Activated CD8-positive, alpha-beta memory T cell treated with anti-CD3 and anti-CD28 coated beads for 36 hours (primary cell): ENCODE measurements around the gene EFEMP1. TPM values are rescaled to one million over a fixed set of nuclear protein-coding genes. Genes with fewer than 3 reads are reported as not detected.

Experiments used
- CTCF ChIA-PET: fragments of 350-600 bp; sonication (Branson Sonifier 250); formaldehyde crosslinking; loops from one replicate; lab custom pipeline; 2021; ENCODE audit warnings: antibody characterized with exemption; lab: Charles Lee
- POLR2A ChIA-PET: fragments of 350-600 bp; sonication (Branson Sonifier 250); formaldehyde crosslinking; loops from one replicate; lab custom pipeline; 2021; ENCODE audit warnings: antibody characterized with exemption; lab: Charles Lee
- total RNA-seq, 2 experiments: library from RNA; stranded (reverse); gene quantifications; one replicate each; pipeline ENCODE4 v1.2.3, GENCODE V29; 2021

EFEMP1 gene
- total RNA-seq, 2 experiments from 2014 or later = not detected

DNA sequence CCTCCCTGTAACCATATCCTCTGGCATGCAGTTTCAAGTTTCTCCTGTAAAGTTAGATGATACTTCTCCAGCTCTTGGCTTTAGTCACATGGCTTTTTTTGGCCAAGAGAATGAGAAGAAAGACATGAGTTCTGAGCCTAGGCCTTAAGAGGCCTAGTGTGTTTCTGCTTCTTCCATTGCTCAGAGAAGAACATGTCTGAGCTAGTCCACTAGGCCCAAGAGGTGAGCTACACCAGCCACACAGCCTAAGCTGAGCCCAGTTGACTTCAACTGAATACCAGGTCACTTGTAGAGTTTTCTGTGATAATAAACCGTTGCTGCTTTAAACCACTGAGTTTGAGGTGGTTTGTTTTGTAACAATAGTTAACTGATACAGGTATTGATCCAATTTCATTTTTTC lies 19.9 kb upstream of the EFEMP1 start:
- ChIA-PET CTCF (no interaction called here), POLR2A (no interaction called here)

DNA sequence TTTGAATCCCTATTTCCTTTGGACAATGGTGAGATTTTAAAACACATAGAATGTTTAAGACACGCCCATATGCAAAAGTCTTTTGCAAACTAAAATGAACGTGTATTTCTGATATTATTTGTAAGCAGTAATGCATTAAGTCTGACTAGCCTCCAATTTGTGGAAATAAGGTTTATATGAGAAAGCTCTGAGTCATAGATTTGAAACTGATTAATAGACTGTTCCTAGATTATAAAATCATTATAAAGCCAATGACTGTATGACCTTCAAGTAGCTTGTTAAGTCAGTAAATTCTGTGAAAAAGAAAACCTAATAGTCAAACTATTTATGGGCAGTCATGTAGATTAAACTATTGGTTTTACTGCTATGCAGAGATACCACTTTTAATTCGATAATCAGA lies 12.8 kb upstream of the EFEMP1 start:
- ChIA-PET POLR2A (no interaction called here), CTCF (no interaction called here)

GRCh38 chr2:55934337-55934736 lies 10.8 kb upstream of the EFEMP1 start:
- CTCF ChIA-PET = no interaction called here

GRCh38 chr2:55932843-55933242 lies 9.3 kb upstream of the EFEMP1 start:
- POLR2A ChIA-PET = no interaction called here
- CTCF ChIA-PET = no interaction called here

More at GRCh38 chr2:55934337-55934736, 10.8 kb upstream of the EFEMP1 start:
- POLR2A ChIA-PET = no interaction called here

- CTCF ChIA-PET = no interaction called here
- POLR2A ChIA-PET = no interaction called here
Measured at GRCh38 chr2:55931281-55931680, 7.7 kb upstream of the EFEMP1 start.

GRCh38 chr2:55929476-55929875 lies 5.9 kb upstream of the EFEMP1 start:
- CTCF ChIA-PET = no interaction called here
- POLR2A ChIA-PET = no interaction called here

GRCh38 chr2:55926974-55927373 lies 3.4 kb upstream of the EFEMP1 start:
- POLR2A ChIA-PET = no interaction called here

DNA sequence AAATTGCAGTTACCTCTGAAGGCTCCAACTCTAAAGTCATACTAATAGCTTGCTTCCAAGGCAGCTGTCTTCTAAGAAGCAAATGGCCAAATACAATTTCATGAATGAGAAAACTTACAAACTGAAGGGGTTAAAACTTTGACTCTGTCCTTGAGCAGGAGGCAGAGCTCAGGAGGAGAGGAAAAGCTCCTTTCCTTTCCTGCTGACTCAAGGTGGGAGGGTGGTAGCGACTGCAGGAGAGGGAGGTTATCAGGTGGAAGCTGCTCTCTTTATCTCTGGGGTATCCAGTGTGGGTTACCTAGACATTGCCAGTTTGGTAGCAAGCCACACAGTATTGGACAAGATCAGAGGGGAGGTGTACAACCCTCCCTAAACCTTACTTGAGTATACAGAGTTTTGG lies 2.7 kb upstream of the EFEMP1 start:
- ChIA-PET CTCF (no interaction called here), POLR2A (no interaction called here)

More at GRCh38 chr2:55926974-55927373, 3.4 kb upstream of the EFEMP1 start:
- CTCF ChIA-PET = no interaction called here

DNA sequence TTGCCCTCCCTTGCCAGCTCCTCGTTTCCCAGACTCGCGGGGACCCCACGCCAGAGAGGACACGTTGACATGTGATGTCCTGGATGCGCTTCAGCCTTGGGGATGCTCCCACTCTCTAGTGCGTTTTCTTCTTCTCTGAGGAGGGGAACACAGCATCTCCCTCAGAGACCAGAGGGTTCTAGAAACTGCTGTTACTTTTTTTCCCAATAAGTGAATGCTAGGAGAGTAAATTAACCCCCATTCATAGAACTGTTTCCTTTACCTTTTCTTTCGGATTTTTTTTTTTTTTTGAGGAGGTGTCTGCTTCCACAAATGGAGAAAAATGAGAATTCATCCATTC lies 370 bp upstream of the EFEMP1 start:
- ChIA-PET POLR2A (no interaction called here), CTCF (no interaction called here)

GRCh38 chr2:55922291-55922907 lies 1.2 kb downstream of the EFEMP1 start:
- POLR2A ChIA-PET = no interaction called here
- CTCF ChIA-PET = no interaction called here

GRCh38 chr2:55919574-55919973 lies 4.0 kb downstream of the EFEMP1 start:
- POLR2A ChIA-PET = no interaction called here

GRCh38 chr2:55918856-55919255 lies 4.7 kb downstream of the EFEMP1 start:
- ChIA-PET CTCF (no interaction called here), POLR2A (no interaction called here)

More at GRCh38 chr2:55919574-55919973, 4.0 kb downstream of the EFEMP1 start:
- CTCF ChIA-PET = no interaction called here

GRCh38 chr2:55917713-55918390 lies 5.7 kb downstream of the EFEMP1 start:
- POLR2A ChIA-PET = no interaction called here
- CTCF ChIA-PET = no interaction called here

DNA sequence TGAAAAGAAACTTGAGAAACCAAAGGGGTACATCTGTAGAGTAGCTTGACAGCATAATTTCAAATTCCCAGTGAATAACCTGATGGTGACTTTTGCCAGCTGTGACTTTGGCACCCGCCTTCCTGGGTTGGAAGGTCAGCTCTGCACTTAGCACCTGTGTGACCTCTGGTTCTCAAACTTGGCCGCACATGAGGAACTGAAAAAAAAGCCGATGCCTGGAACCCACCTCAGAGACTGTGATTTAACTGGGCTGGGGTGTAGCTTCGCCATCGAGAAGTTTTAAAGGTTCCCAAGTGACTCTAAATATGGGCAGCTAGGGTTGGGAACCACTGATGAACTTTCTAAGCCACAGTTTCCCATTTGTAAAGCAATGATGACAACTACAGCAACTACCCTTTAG lies 6.5 kb downstream of the EFEMP1 start:
- CTCF ChIA-PET = no interaction called here
- POLR2A ChIA-PET = no interaction called here

DNA sequence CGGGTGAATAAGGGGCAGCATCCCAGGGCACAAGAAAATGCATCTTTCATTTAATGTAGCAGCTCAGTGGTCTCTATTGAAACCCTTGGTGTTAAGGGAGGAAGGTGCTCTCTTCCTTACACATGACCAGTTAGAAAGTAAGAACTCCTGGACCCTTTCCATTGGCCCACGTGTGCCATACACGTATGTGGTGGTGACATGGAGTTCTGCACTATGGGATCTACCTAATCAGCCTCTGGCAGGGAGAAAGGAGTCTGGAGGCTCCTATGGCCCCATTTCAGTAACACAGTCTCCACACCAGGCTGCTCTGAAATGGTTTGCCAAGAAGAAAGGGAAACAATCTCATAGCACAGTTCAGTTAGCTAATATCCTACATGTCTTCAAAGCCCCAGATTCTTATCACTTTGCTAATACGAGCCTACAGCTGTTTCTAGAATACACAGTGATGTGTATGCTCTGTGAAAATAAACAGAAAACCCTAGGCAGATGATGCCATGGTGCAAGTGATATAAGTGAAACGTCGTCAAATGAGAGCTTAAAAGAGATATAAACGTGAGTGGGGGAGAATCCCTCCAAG lies 7.0 kb downstream of the EFEMP1 start:
- CTCF ChIA-PET = no interaction called here
- POLR2A ChIA-PET = no interaction called here

GRCh38 chr2:55914786-55915185 lies 8.8 kb downstream of the EFEMP1 start:
- CTCF ChIA-PET = no interaction called here
- POLR2A ChIA-PET = no interaction called here

DNA sequence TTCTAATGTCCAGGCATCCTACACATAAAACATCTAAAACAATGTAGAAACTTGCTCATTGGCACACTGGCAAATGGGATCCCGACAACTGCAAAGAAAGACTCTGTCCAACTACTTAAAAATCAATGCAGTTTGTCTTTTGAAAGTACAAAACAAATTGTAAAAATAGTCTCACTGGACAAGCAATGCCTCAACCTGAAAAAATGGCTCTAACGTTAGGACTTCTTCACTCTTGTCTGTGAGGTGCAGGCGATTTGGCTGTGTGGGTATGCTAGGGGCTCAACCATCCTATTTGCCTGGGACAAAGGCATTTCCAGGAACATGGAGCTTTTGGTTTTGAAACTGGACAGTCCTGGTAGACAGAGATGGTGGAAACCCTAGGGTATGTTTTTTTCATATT lies 10.7 kb downstream of the EFEMP1 start:
- CTCF ChIA-PET = no interaction called here
- POLR2A ChIA-PET = no interaction called here

DNA sequence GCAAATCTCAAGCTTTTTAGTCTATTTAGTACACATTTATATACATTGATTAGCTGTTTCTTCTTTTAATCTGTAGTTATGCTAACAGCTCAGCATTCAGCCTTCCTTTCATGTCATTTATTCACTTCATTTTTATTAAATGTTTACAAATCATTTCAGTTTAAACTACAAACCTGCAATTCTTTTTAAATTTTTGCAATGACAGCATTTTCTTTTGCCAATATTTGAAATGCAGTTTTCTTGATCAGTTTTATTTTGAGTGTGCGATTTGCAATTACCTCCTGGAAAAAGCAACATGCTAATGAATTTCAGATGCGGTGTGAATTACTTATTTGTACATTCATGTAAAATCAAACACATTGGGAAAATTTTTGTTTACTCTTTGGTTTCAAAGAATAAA lies 13.5 kb downstream of the EFEMP1 start:
- ChIA-PET POLR2A (no interaction called here), CTCF (no interaction called here)

- POLR2A ChIA-PET = no interaction called here
- CTCF ChIA-PET = no interaction called here
Measured at GRCh38 chr2:55907686-55908085, 15.9 kb downstream of the EFEMP1 start.

GRCh38 chr2:55906993-55907392 lies 16.6 kb downstream of the EFEMP1 start:
- ChIA-PET CTCF (no interaction called here), POLR2A (no interaction called here)

DNA sequence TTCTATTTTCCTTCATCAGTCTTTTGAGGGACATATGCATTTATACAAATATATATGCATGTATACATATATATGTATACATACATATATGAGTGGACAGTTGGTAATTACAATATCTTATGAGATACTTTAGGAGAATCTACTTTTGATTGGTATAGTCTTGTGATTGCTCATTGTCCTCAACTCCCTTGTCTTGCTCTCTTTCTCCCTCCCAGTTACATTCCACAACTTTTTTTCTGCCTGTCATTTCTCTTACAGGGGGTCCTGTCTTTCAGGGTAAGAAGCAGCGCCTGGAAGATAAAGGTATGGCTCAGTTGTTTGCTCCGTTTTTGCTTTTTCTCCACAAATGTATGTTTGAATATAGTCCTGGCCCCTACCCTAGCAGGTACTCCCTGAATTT lies 19.9 kb downstream of the EFEMP1 start:
- CTCF ChIA-PET = no interaction called here
- POLR2A ChIA-PET = no interaction called here
